ENCODE results near the gene CARS2.

CARS2 gene

GRCh38 chr13:110593430-110594130, 112.3 kb downstream of the CARS2 start:
- H3K27me3 Mint-ChIP-seq: no peaks in the 10 kb centered on the region
- no peaks in the 10 kb centered on the region for H3K4me1 Mint-ChIP-seq (ENCODE audit: low read depth)
- no peak overlapping the region for H3K27ac Mint-ChIP-seq
- H3K4me3 Mint-ChIP-seq: no peak overlapping the region
- H3K36me3 Mint-ChIP-seq: no peaks in the 10 kb centered on the region
- no peaks in the 10 kb centered on the region for H3K9me3 Mint-ChIP-seq (ENCODE audit: low read depth)

DNA sequence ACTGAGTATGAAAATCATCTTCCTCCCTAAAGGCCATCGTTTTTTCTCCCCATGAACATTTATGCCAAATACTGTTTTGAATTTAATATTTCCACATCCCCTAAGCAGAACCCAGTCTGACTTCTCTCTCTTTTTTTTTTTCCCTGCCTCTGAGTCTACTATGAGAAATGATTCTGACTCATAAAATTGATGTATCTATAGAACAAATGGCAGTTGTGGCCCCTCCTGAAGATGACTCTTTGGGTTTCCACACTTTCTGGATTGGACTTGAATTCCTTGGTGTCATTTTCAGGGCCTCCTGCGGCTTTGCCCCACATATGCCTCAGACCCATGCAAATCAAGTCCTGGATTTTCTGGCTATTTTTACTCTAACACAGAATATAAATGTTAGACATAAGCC, 113.3 kb downstream of the CARS2 start:
- no peaks in the 10 kb centered on the region for H3K9me3 Mint-ChIP-seq (ENCODE audit: low read depth)
- H3K4me1 Mint-ChIP-seq (ENCODE audit: low read depth): no peaks in the 10 kb centered on the region
- H3K36me3 Mint-ChIP-seq: no peaks in the 10 kb centered on the region
- H3K27ac Mint-ChIP-seq: no peak overlapping the region
- no peaks in the 10 kb centered on the region for H3K27me3 Mint-ChIP-seq
- no peak overlapping the region for H3K4me3 Mint-ChIP-seq

Measured in activated naive CD8-positive, alpha-beta T cell (primary cell).